HepG2 (cell line): ENCODE data around the gene SERTAD3. TPM values are rescaled to one million over a fixed set of nuclear protein-coding genes. Genes with fewer than 3 reads are reported as not detected.

ENCODE experiments used
- ATAC-seq: fragments of 200-7000 bp; cut with Tn5 transposase; 3 replicates; pipeline ENCODE4 v1.9.1; 2020; ENCODE audit warnings: mild to moderate bottlenecking, moderate library complexity
- BruUV-seq: library from RNA; stranded (reverse); fragments of 400-500 nt; replicated peaks from 2 replicates; lab custom pipeline; 2021; lab: Mats Ljungman, UMichigan
- CTCF ChIA-PET: fragments of 300-600 bp; formaldehyde crosslinking; extraction: SDS; loops from one replicate; lab custom pipeline; 2021; ENCODE audit warnings: low total read pairs, inconsistent platforms, low intra/inter-chr PET ratio; lab: Yijun Ruan, JAX
- POLR2A ChIA-PET: fragments of 350-600 bp; sonication (Branson Sonifier 250); formaldehyde crosslinking; loops from one replicate; lab custom pipeline; 2020; ENCODE audit warnings: antibody characterized with exemption, inconsistent platforms; lab: Yijun Ruan, JAX
- DNase-seq: peaks from one replicate; pipeline ENCODE4 v3.0.0-alpha.2; 2015; ENCODE audit warnings: low spot score
- FAIRE-seq: peaks from 3 replicates; lab custom pipeline; 2011; peaks lifted over from hg19 to GRCh38; lab: Jason Lieb, UNC
- H2AFZ ChIP-seq: one replicate; pipeline ENCODE4 v1.6.1; 2011; ENCODE audit warnings: low read length, inconsistent platforms
- H3K27ac ChIP-seq: fragments of 300-600 bp; 3 replicates; pipeline ENCODE4 v1.8.0; 2011; ENCODE audit warnings: mixed run types, mild to moderate bottlenecking, mixed read lengths, low read length, inconsistent platforms; ENCODE audit not compliant: insufficient read depth; ENCODE audit errors: extremely low read length
- H3K27me3 ChIP-seq, 2 experiments: fragments of 200-600 bp in 1 of 2; 2 replicates in 1 of 2; 3 replicates in 1 of 2; pipeline versions ENCODE4 v1.6.0 to v1.8.0; 2011; ENCODE audit warnings: low read length in 2 of 2, mild to moderate bottlenecking in 2 of 2, moderate library complexity in 2 of 2, inconsistent platforms in 1 of 2; ENCODE audit not compliant: insufficient read depth in 2 of 2, control insufficient read depth in 1 of 2
- H3K36me3 ChIP-seq, 2 experiments: fragments of 200-600 bp in 1 of 2; replicated peaks in 1 of 2; 2 replicates in 1 of 2; 3 replicates in 1 of 2; pipeline versions ENCODE4 v1.5.1 to v1.8.0; 2011; ENCODE audit warnings: low read length in 2 of 2, inconsistent platforms in 1 of 2; ENCODE audit not compliant: insufficient read depth in 2 of 2, control insufficient read depth in 1 of 2
- H3K4me1 ChIP-seq: 2 replicates; pipeline ENCODE4 v1.5.1; 2012; ENCODE audit warnings: low read length, inconsistent platforms; ENCODE audit not compliant: insufficient read depth
- H3K4me2 ChIP-seq: 2 replicates; pipeline ENCODE4 v1.6.0; 2011; ENCODE audit warnings: low read depth, low read length, inconsistent platforms
- H3K4me3 ChIP-seq, 3 experiments: fragments of 200-600 bp in 1 of 3; sonication (generic), shearing (Covaris generic) in 1 of 3; replicated peaks in 1 of 3; 2 replicates each; pipeline ENCODE4 v1.5.1; 2011 to 2016; ENCODE audit warnings: low read length in 3 of 3, inconsistent platforms in 2 of 3, low read depth in 2 of 3, mild to moderate bottlenecking in 2 of 3, control low read depth in 1 of 3, mixed read lengths in 1 of 3; ENCODE audit not compliant: insufficient read depth in 1 of 3
- H3K79me2 ChIP-seq: one replicate; pipeline ENCODE4 v1.6.1; 2011; ENCODE audit warnings: low read length, inconsistent platforms; ENCODE audit not compliant: insufficient read depth
- H3K9ac ChIP-seq: 2 replicates; pipeline ENCODE4 v1.6.0; 2011; ENCODE audit warnings: mild to moderate bottlenecking, low read depth, low read length, inconsistent platforms; ENCODE audit not compliant: insufficient read depth
- H3K9me3 ChIP-seq: 2 replicates; pipeline ENCODE4 v1.5.1; 2012; ENCODE audit warnings: mild to moderate bottlenecking, low read length
- H4K20me1 ChIP-seq: 2 replicates; pipeline ENCODE4 v1.6.0; 2011; ENCODE audit warnings: inconsistent platforms, mild to moderate bottlenecking, low read length, moderate library complexity; ENCODE audit not compliant: insufficient read depth
- ATM ChIP-seq: fragments of 450-650 bp; IDR thresholded peaks from 2 replicates; pipeline ENCODE4 v1.7.1; 2017; ENCODE audit warnings: mild to moderate bottlenecking, borderline replicate concordance
- BRCA1 ChIP-seq: sonication (generic); formaldehyde crosslinking; IDR thresholded peaks from 2 replicates; pipeline ENCODE4 v1.4.0; 2020; ENCODE audit warnings: missing genetic modification reagents
- CEBPG ChIP-seq: IDR thresholded peaks from 2 replicates; pipeline ENCODE4 v1.6.1; 2016
- MAFK ChIP-seq, 2 experiments: IDR thresholded peaks in 1 of 2; conservative IDR thresholded peaks in 1 of 2; 2 replicates each; pipeline ENCODE4 v1.6.1; 2011; ENCODE audit warnings: improper control_type of control experiment in 2 of 2, low read length in 2 of 2
- NFATC3 ChIP-seq: sonication (generic); formaldehyde crosslinking; IDR thresholded peaks from 2 replicates; pipeline ENCODE4 v1.5.1; 2020; ENCODE audit warnings: mild to moderate bottlenecking, missing genetic modification reagents
- SMAD1 ChIP-seq: sonication (generic); formaldehyde crosslinking; IDR thresholded peaks from 2 replicates; pipeline ENCODE4 v1.4.0; 2020; ENCODE audit warnings: missing genetic modification reagents, low read depth, mild to moderate bottlenecking, borderline replicate concordance
- SRF ChIP-seq: IDR thresholded peaks from 2 replicates; pipeline ENCODE4 v1.6.1; 2011; ENCODE audit warnings: mild to moderate bottlenecking, low read depth, low read length, moderate library complexity
- ZFP37 ChIP-seq: sonication (generic); formaldehyde crosslinking; IDR thresholded peaks from 2 replicates; pipeline ENCODE4 v1.4.0; 2020; ENCODE audit warnings: missing genetic modification reagents, borderline replicate concordance
- ZNF3 ChIP-seq: IDR thresholded peaks from 2 replicates; pipeline ENCODE4 v1.7.0; 2017; ENCODE audit warnings: inconsistent platforms
- ZNF460 ChIP-seq: sonication (generic); formaldehyde crosslinking; IDR thresholded peaks from 2 replicates; pipeline ENCODE4 v1.5.1; 2020; ENCODE audit warnings: missing genetic modification reagents, mild to moderate bottlenecking, borderline replicate concordance
- WGBS: methylation state at CpG from one replicate; pipeline ENCODE4 v1.1.6; 2017; ENCODE audit warnings: low lambda C conversion rate; 5-methylcytosine and 5-hydroxymethylcytosine counted together
- in situ Hi-C: cut with HindIII; loops from 2 replicates; pipeline ENCODE4 v1.10.0; 2017; ENCODE audit warnings: low pct_unique_long_range_greater_than_20kb; ENCODE audit not compliant: extremely low pct_ligation_motif_present
- intact Hi-C: fragments of 100-400 bp; cut with micrococcal nuclease; formaldehyde crosslinking; loops from one replicate; pipeline ENCODE4 v1.10.0; 2022; ENCODE audit not compliant: unreplicated experiment
- polyA plus RNA-seq, 8 experiments: library from polyadenylated mRNA; depleted of rRNA in 3 of 8; stranded (reverse) in 7 of 8; unstranded in 1 of 8; fragments of >200 nt; fragmentation: Illumina TruSeq in 4 of 8; extraction: Trizol in 4 of 8; gene quantifications; 2 replicates each; pipeline versions ENCODE4 v1.2.1 to v1.2.3, GENCODE V29; 2011 to 2016; ENCODE audit warnings: low read depth in 4 of 8, missing spikeins in 1 of 8, mixed read lengths in 1 of 8; ENCODE audit not compliant: insufficient read depth in 1 of 8
- total RNA-seq, 5 experiments: library from RNA; depleted of rRNA; stranded (reverse); fragments of >200 nt; fragmentation: Illumina TruSeq; extraction: Trizol; gene quantifications; 2 replicates each; pipeline ENCODE4 v1.2.3, GENCODE V29; 2016; ENCODE audit warnings: low read depth in 1 of 5

SERTAD3 gene
- total and polyA plus RNA-seq, 2 of the 13 experiments (the other 11 are each of a cell fraction or from before 2014, with no cell fraction given) = 9.6 to 16.9 TPM

GRCh38 chr19:40414542-40415535 is 29.3 kb downstream of the SERTAD3 start:
- H3K27ac ChIP-seq = no peak overlapping the region
- in situ Hi-C loops = no loop called here
- WGBS = 30% methylated on average over 9 of the region's 21 CpGs
- no peak overlapping the region for H3K4me3 ChIP-seq
- ATAC-seq (no peak), FAIRE-seq (no peak)
- no peak overlapping the region for H2AFZ ChIP-seq
- CTCF ChIA-PET = no interaction called here
- intact Hi-C loops = no loop called here
- H3K36me3 ChIP-seq = no peaks in the 10 kb centered on the region
- no peak for TF ChIP-seq ATM
- no peak for TF ChIP-seq BRCA1 (CRISPR knock-in tag)
- TF ChIP-seq CEBPG (CRISPR knock-in tag) = 0 out of 2 replicates have a peak, but pooled peaks have one; percentile 11
- TF ChIP-seq ZNF460 = peak; percentile 86
- peak in 1 of 2 experiments; percentile 19; a peak in 1 of 4 replicates for TF ChIP-seq MAFK (conservative IDR thresholded peaks at IDR 0.05 in 1 of 2, IDR thresholded peaks at IDR 0.05 in 1 of 2; ENCODE audit: low read length in 2 of 2)
- peak; percentile 93 for TF ChIP-seq ZNF3 (CRISPR knock-in tag)
- TF ChIP-seq ZFP37 (CRISPR knock-in tag) = no peak
- no peak for TF ChIP-seq SRF
- TF ChIP-seq SMAD1 (CRISPR knock-in tag) = no peak
- TF ChIP-seq NFATC3 (CRISPR knock-in tag) = no peak
- TF ChIP-seq, all 625 proteins: peak for 4
- H3K9me3 ChIP-seq = no peaks in the 10 kb centered on the region
- no peaks in the 10 kb centered on the region for H4K20me1 ChIP-seq
- DNase-seq = no peak
- no peaks in the 10 kb centered on the region for H3K79me2 ChIP-seq
- H3K9ac ChIP-seq = no peak overlapping the region
- peaks cover 57% of the 10 kb centered on the region for H3K4me1 ChIP-seq
- H3K27me3 ChIP-seq = peaks cover 0 to 23% of the 10 kb centered on the region in 2 experiments; a peak in 3 of 5 replicates
- no TSS peak for BruUV-seq
- no peak overlapping the region for H3K4me2 ChIP-seq
- POLR2A ChIA-PET = interaction anchor here (1.2 to 1.5 kb wide), 2 partner anchors 12 to 20 kb away, joined by 3 to 4 read pairs; no protein-coding TSS in a partner anchor
